Colonic mucosa (tissue), 4 donors: ENCODE data around the gene SLC25A36. TPM values are rescaled to one million over a fixed set of nuclear protein-coding genes. Genes with fewer than 3 reads are reported as not detected.

ENCODE experiments used
- DNase-seq: peaks from one replicate; pipeline ENCODE4 v3.0.0-alpha.2; 2020
- H3K27ac ChIP-seq: fragments of 200-600 bp; one replicate; pipeline ENCODE4 v1.8.0; 2021
- H3K27me3 ChIP-seq: fragments of 200-600 bp; one replicate; pipeline ENCODE4 v1.8.0; 2021
- H3K36me3 ChIP-seq: fragments of 200-600 bp; one replicate; pipeline ENCODE4 v1.8.0; 2021
- H3K4me1 ChIP-seq: fragments of 200-600 bp; one replicate; pipeline ENCODE4 v1.8.0; 2021; ENCODE audit warnings: mild to moderate bottlenecking
- H3K4me3 ChIP-seq: fragments of 200-600 bp; one replicate; pipeline ENCODE4 v1.8.0; 2021
- H3K9ac ChIP-seq, 2 donors: one replicate each; pipeline ENCODE4 v1.7.0; 2013; ENCODE audit warnings: control low read depth in 2 of 2, low read depth in 2 of 2, low read length in 2 of 2
- H3K9me3 ChIP-seq: fragments of 200-600 bp; one replicate; pipeline ENCODE4 v1.8.0; 2021
- intact Hi-C: fragments of 100-400 bp; cut with DNase I; formaldehyde crosslinking; loops from one replicate; pipeline ENCODE4 v1.14.1; 2022
- total RNA-seq, 2 donors: library from RNA; stranded (reverse); fragmentation: NEBNext Ultra II Directional in 1 of 2; extraction: Animal tissue kit (Norgen Biotek cat#: 25700) in 1 of 2; gene quantifications; one replicate each; pipeline ENCODE4 v1.2.1, GENCODE V29; 2021
- TF ChIP-seq, protein P1 (sequence below): fragments of 200-600 bp; IDR thresholded peaks from one replicate; pipeline ENCODE4 v1.8.0; 2022; ENCODE audit warnings: antibody characterized with exemption, mild to moderate bottlenecking
- donor health status: healthy.
- donor health status: DM: no; HTN: no; CAD: no.
- donor health status: DM: no; HTN: no; CAD: no.

SLC25A36 gene
- total RNA-seq, 2 donors from 2014 or later: 38.1 to 67.5 TPM

DNA sequence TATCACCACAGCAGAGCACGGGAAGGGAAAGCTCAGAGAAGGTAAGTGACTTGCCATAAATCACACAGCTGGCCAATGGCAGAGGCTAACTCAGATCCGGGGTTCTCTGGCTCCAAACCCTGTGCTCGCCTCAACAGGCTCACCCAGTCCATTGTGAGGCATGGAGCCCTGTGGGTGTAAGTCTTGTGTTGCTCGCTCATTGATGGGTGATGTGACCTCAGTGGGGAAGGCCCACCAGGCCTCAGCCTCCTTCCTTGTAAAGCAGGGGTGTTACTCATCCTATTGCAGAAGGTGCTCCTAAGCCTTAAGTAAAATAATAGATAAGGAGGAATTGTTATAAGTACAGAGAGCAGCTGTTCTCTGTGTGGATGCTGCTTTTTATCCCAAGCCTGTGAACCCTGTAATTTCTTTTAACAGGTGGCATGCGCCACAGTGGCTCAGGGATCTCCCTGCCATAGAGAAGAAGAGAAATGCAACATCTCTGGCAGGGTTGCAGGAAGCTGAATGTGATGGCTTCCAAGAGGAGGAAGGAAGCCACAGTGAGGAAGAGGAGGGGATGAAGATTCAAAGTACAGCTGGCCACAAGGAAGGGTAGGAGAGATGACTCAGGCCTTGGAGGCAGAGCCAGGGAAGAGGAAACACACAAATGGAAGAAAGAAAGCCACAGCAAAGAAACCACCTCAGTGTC, 78.7 kb downstream of the SLC25A36 start:
- DNase-seq: no peak
- Histone ChIP-seq H3K36me3 (no peaks in the 10 kb centered on the region), H3K4me3 (no peak overlapping the region), H3K9ac (no peak overlapping the region), H3K4me1 (no peaks in the 10 kb centered on the region), H3K27me3 (no peaks in the 10 kb centered on the region), H3K9me3 (no peaks in the 10 kb centered on the region), H3K27ac (no peak overlapping the region)
- intact Hi-C loops: no loop called here
- TF ChIP-seq, protein P1, sequence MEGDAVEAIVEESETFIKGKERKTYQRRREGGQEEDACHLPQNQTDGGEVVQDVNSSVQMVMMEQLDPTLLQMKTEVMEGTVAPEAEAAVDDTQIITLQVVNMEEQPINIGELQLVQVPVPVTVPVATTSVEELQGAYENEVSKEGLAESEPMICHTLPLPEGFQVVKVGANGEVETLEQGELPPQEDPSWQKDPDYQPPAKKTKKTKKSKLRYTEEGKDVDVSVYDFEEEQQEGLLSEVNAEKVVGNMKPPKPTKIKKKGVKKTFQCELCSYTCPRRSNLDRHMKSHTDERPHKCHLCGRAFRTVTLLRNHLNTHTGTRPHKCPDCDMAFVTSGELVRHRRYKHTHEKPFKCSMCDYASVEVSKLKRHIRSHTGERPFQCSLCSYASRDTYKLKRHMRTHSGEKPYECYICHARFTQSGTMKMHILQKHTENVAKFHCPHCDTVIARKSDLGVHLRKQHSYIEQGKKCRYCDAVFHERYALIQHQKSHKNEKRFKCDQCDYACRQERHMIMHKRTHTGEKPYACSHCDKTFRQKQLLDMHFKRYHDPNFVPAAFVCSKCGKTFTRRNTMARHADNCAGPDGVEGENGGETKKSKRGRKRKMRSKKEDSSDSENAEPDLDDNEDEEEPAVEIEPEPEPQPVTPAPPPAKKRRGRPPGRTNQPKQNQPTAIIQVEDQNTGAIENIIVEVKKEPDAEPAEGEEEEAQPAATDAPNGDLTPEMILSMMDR: no peak

DNA sequence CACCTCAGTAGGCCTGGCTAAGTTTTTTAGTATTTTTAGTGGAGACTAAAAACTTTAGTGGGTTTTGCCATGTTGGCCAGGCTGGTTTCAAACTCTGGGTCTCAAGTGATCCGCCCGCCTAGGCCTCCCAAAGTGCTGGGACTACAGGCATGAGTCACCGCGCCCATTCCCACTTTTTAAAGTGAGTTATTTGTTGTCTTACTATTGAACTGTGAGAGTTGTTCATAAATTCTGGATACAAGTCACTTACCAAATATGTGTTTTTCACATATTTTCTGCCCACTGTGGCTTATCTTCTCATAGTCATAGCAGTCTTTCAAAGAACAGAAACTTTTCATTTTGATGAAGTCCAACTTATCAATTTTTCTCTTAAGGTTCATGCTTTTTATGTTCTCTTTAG, 79.6 kb downstream of the SLC25A36 start:
- Histone ChIP-seq H3K27ac (no peak overlapping the region), H3K9ac (no peak overlapping the region), H3K27me3 (no peaks in the 10 kb centered on the region), H3K9me3 (no peaks in the 10 kb centered on the region), H3K36me3 (no peaks in the 10 kb centered on the region), H3K4me3 (no peak overlapping the region), H3K4me1 (no peaks in the 10 kb centered on the region)
- TF ChIP-seq, protein P1: no peak
- intact Hi-C loops: no loop called here
- DNase-seq: no peak

Other genes with a start within 250 kb of the SLC25A36 start
- not detected for gene SPSB4, start 109.5 kb downstream of the SLC25A36 start, total RNA-seq